GM10847 (cell line): ENCODE measurements around the gene B3GAT3.
A peak's percentile ranks its signal among the peaks of the same experiment; 100 is the strongest.

Source experiments
- POLR2A ChIP-seq: IDR thresholded peaks from 2 replicates; pipeline ENCODE4 v1.6.1; 2011; ENCODE audit not compliant: insufficient read length; ENCODE audit errors: extremely low read depth

B3GAT3 gene

DNA sequence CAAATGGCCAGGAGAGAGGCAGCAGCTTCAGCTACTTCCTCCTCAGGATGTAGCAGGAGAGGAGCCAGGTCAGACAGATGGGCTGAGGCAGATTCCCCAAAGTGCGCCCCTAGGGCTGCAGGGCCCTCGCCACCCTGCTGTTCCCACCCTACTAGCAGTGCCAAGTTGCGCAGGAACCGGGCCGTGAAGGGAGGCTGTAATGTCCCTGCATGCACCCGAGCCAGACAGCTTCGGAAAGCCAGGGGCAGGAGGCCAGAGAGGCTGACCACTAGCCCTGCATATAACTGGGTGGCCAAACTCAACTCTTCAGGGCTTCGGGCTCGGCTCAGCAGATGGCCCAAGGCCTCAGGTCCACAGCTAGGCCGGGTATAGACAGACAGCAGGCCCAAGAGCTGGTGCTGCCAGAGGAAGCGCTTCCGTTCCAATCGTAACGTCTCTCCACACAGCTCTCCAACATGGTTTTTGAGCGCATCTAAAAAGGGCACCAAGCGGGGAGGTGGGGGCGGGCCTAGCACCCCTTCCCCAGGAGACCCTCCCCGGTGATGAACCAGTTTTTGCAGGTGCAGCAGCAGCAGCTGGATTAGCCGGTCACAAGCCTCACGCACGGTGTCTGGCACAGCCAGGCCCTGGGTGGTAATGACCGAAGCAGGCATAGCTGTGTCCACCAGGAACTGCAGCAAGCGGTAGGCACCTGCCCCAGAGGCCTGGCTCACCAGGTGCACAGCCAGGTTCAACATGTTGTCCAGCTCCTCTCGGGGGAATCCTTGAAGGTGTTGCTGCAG lies 26.6 kb upstream of the B3GAT3 start:
- TF ChIP-seq POLR2A, result no peak

DNA sequence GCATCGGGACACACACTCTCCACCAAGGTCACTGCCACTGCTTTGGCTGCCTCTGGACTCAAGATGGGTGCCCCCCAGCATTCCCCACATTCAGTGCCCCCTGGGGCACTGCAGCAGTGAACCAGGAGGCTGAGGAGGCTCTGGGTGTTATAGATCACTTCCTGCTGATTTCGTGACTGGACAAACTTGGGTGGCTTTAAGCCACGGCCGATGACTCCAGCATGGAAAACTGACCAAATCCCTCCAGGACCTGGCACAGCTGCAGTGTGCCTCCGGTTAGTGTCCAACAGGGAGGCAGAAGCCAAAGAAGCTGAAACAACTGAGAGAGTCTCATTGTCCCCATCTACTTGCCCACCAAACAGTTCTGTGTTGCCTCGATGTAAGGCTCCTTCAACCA lies 25.8 kb upstream of the B3GAT3 start:
- TF ChIP-seq POLR2A, result no peak

DNA sequence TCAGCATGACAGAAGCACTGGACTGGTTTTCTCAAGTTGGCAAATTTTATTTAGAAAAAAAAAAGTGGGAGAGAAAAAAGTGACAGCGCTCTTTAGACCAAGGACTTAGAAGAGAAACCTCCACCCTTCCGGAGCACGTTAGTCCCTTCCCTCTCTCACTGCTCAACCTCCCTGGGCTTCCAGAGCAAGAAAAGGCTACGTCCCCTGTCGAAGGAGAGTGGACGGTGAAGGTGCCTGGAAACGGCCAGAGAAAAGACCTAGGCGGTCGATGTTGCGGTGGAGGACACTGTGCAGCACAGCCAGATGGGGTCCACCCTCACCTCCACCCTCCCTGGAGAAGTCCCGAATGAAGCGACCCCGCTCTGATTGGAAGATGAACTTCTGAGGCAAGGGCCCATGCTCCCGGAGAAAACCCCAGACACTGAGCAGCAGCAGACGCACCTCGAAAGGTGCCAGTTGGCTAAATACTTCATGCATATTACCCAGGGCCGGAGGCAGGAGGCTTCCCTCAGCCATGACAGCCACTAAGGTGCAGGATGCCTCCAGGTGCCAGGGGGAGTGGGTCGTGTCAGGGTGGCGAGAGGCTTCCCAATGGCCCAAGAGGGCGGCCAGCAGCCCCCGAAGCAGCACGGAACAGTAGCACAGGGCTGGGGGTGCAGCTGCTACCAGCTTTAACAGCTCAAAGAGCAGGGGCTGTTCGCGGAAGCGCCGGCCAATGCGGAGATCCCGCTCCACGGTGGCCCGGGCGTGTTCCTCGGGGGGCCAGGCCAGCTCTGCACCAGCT lies 25.2 kb upstream of the B3GAT3 start:
- no peak for TF ChIP-seq POLR2A

DNA sequence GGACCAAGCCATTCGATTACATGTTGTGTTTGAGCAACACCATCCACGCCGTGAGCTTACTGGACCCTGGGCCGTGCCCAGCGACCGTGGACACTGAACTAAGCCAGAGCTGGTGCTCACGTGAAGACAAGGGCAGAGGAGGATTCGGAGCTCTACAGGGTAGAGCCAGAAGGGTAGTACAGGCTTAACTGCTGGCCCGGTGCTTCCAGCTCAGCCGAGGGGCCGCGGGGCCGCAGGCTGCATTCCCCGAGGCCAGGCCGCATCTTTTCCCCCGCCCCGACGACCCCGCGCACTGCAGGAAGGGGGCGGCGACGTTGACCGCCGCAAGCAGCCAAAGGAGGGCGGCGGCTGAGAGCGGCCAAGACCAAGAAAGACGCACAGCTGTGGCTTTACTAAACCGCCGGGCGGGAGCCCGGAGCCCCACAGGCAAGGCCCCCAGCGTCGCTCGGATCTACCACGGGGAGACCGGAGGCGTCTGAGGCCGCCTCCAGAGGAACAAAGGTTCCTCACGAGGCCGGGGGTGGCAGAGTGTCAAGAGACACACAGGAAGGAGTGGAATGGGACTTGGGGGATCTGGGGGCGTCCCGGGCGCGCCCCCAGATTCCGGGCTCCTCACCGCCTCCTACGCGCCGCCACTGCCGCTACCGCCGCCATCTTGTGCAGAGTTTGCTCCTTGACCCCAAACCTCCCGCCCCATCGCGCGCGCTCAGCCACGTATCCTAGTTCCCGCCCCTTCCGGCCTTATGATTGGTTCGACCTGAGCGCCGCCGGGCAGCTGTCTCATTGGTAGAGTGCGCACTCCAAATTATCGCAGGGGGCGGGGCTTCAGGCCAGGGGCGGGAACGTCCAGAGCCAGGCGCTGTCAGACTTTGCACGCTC lies 24.4 kb upstream of the B3GAT3 start, which contains the start of gene GANAB:
Gene GANAB, minus strand, starts transcription at position 668 of the 879 bp plus-strand sequence. Its CDS starts 14 bp downstream, at position 654.
- peak; percentile 92 for TF ChIP-seq POLR2A

DNA sequence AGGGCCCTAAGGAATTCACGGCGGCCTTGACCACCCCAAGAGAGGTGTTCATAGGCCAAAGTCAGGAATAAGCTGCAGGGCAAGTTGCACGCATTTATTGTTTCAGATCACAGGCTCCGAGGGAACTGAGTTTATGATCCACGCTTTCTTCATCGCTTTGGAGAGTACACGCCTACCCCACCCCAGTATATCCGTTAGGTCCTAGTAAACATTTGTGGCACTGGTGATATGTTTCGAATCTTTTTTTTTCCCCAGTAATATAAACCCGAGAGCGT lies 23.8 kb upstream of the B3GAT3 start:
- no peak for TF ChIP-seq POLR2A

DNA sequence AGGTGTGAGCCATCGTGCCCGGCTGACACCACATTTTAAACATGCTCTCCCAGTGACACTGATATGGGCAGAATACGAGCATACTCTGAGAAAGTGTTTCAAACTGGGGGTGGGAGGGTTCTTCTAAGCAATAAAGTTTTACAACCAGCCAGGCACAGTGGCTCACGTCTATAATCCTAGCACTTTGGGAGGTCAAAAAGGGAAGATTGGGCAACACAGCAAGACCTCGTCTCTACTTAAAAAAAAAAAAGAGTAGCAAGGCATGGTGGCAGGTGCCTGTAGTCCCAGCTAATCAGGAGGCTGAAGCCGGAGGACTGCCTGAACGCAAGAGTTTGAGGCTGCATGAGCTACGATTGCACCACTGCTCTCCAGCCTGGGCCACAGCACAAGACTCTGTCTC lies 22.4 kb upstream of the B3GAT3 start:
- TF ChIP-seq POLR2A, result no peak

DNA sequence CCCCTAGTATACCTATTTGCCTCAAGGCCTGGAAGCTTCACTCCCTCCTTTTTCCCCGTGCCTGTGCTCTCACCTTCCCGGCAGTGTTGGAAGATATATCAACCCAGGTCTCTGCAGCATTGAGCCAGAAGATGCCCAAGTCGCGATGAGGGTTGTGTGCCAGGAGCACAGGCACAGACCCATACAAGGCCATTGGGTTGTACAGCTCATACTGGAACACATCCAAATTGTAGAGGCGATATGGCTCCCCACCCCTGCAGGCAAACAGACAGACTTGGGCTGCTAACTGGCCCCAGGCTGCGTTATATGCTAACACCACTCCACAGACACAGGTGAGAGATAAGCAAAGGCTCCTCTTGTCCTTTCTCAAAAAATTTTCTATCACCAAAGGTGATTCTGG lies 10.7 kb upstream of the B3GAT3 start:
- no peak for TF ChIP-seq POLR2A

DNA sequence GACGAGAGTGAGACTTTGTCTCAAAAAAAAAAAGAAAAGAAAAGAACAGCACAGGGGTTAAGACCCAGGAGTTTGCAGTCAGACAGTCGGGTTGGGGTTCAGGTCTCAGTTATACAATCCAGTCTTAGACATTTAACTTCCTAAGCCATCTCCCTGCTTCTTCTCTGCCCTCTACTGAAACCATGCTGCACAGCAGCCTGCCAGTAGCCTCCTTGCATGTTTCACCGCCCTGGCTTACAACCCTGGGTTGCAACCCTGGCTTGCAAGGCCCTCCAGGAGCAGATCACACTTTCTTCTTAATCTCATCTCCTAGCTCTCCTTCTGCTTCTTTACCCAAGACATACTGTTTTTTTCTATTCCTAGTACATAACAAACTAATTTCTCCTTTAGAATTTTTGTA lies 5.9 kb upstream of the B3GAT3 start:
- TF ChIP-seq POLR2A, result no peak

DNA sequence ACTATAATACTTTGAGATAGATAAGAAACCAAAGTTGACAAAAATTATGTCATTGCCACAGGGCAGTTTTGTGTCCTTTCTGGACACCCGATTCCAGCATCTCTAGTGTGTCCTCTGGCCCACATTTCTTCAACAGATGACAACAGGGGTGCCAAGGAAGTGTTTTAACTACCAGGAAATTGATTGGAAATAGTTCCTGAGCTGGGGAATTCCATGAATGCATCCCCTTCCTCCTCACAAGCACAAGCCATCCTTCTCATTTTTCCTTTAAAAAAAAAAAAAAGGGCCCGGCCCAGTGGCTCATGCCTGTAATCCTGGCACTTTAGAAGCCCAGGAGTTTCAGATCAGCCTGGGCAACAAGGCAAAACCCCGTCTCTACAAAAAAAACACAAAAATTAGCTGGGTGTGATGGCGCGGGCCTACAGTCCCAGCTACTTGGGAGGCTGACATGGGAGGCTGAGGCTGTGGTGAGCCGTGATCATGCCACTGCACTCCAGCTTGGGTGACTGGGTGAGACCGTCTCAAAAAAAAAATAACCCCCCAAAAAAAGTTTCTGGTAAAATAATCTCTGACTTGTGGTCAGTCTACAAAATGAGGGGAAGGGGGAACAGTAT lies 797 bp upstream of the B3GAT3 start:
- TF ChIP-seq POLR2A, result no peak

DNA sequence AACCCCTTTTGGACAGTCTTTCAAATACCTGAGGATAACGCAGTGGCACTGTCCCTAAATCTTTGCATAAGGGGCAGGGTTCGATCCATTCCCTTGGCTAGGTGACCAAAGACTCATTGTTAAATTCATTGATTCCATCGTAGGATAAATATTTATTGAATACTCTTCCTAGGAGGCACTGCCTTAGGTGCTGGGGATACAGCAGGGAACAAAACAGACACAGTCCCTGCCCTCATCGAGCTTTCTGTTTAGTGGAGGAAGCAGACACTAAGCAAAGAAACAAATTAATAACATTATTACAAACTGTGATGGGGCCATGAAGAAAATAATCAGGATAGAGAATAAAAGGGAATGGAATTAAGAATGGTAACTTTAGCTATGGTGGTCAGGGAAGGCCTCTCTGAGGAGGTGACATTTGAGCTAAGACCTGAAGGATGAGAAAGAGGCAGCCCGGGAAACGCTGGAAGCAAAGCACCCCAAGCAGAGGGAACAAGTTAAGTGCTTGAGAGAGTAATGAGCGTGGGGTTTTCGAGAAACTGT lies 689 bp downstream of the B3GAT3 start:
- no peak for TF ChIP-seq POLR2A

DNA sequence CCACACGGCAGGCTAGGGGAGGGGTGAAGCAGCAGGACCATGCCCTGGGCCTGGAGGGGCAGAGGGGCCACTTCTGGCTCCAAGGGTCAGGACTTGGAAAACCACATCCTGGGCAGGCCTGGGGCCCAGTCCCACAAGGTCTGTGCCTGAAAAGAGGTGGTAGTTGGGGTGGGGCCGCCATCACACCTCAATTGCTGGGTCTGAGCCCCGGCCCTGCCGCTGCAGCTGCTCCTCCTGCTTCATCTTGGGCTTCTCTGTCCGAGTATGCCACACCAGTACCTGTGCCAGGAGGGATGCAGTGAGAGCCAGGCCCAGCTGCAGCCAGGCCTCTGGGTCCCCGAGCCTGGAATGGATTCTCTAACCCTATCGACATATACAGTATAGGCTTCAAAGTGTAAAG lies 6.3 kb downstream of the B3GAT3 start:
- no peak for TF ChIP-seq POLR2A

DNA sequence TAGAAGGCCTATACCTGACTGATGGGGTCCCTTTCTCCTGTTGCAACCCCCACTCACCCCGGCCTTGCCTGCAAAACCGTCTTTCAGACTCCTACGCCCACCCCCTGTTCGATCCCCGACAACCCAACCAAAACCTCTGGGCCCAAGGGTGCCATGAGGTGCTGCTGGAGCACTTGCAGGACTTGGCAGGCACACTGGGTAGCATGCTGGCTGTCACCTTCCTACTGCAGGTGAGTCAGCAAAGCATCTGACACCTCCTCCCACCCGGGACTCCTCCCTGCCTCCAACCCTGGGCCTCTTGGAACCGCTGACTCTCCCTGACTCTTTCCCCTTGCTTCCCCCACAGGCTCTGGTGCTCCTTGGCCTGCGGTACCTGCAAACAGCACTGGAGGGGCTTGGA lies 7.5 kb downstream of the B3GAT3 start:
- TF ChIP-seq POLR2A, result no peak

DNA sequence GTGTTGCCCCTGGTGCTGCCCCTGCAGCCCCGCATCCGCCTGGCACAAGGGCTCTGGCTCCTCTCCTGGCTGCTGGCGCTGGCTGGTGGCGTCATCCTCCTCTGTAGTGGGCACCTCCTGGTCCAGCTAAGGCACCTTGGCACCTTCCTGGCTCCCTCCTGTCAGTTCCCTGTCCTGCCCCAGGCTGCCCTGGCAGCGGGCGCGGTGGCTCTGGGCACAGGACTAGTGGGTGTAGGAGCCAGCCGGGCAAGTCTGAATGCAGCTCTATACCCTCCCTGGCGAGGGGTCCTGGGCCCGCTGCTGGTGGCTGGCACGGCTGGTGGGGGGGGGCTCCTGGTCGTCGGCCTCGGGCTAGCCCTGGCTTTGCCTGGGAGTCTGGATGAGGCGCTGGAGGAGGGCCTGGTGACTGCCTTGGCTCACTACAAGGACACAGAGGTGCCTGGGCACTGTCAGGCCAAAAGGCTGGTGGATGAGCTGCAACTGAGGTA lies 8.5 kb downstream of the B3GAT3 start:
- no peak for TF ChIP-seq POLR2A

DNA sequence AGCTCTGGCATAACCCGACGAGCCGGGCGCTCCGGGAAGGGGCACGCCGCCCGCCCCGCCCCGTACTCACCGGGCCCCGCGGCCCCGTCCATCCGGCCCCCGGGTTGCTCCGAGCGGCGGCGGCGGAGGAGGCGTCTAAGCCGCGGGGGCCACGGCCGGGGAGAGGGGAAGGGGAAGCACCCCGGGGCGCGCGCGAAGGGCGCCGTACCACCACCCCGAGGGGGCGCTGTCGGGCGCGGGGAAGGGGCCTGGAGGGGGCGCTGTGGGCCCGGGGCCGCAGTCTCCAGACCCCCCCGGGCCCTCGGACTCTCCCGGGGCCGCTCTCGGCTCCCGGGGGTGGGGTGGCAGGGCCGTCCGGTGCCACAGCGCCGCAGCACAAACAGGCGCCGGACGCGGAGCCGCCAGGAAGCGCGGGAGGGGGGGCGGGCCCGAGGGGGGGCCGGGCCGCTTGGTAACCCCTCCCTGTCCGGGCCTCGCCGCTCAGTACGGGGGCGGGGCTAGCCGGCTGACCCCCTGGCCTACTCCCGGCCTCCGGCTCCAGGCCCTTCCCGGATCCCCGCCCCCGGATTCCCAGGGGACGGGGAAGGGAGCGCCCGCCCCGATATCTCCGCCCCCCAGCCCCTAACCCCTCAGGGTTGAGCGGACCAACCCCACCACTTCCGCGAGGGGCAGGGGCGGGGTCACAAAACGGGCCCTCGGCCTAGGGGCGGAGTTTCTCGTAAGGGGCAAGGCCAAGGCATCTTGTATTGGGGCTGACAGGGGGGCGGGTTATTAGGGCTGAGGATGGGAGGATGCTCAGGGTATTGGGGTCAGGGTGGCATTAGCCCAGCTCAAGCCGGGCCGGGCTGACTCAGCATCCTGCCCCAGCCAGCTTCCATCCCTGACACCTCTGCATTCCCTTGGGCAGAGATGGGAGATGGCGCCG lies 9.2 kb downstream of the B3GAT3 start, which contains the start of the genes EML3 and ROM1:
Gene EML3, minus strand, starts transcription at position 410 of the 925 bp plus-strand sequence. Its CDS starts 318 bp downstream, at position 92.
Gene ROM1, plus strand, starts transcription at position 892 of the 925 bp plus-strand sequence. Its CDS starts 25 bp downstream, at position 917.
- no peak for TF ChIP-seq POLR2A
